NCI-H128 (cell line): ENCODE data around the gene DSCAM.

Experiments
- DNase-seq: peaks from one replicate; lab custom pipeline; 2025; ENCODE audit not compliant: unreplicated experiment; lab: John Stamatoyannopoulos, UW

Gene DSCAM

GRCh38 chr21:40556442-40556968 lies 290.5 kb downstream of the DSCAM start:
- no peak for DNase-seq

GRCh38 chr21:40555021-40555528 lies 291.9 kb downstream of the DSCAM start:
- DNase-seq: no peak

GRCh38 chr21:40553781-40554180 lies 293.2 kb downstream of the DSCAM start:
- no peak for DNase-seq

- no peak for DNase-seq
These were observed 298.9 kb downstream of the DSCAM start for GRCh38 chr21:40547906-40548513.

- no peak for DNase-seq
These were observed 300.3 kb downstream of the DSCAM start for GRCh38 chr21:40546647-40547046.

- DNase-seq: no peak
These were observed 306.7 kb downstream of the DSCAM start for GRCh38 chr21:40540216-40540615.

- DNase-seq: no peak
These were observed 312.1 kb downstream of the DSCAM start for GRCh38 chr21:40534886-40535285.

- no peak for DNase-seq
These were observed 315.4 kb downstream of the DSCAM start for GRCh38 chr21:40531431-40532110.

- DNase-seq: no peak
These were observed 315.9 kb downstream of the DSCAM start for GRCh38 chr21:40531016-40531415.

- DNase-seq: no peak
These were observed 329.3 kb downstream of the DSCAM start for GRCh38 chr21:40517646-40518045.

- no peak for DNase-seq
These were observed 330.6 kb downstream of the DSCAM start for GRCh38 chr21:40516335-40516734.

GRCh38 chr21:40512590-40512989 lies 334.4 kb downstream of the DSCAM start:
- no peak for DNase-seq

GRCh38 chr21:40507978-40508377 lies 339.0 kb downstream of the DSCAM start:
- DNase-seq: no peak

- no peak for DNase-seq
These were observed 341.3 kb downstream of the DSCAM start for GRCh38 chr21:40505681-40506080.

GRCh38 chr21:40505244-40505643 lies 341.7 kb downstream of the DSCAM start:
- no peak for DNase-seq

GRCh38 chr21:40504825-40505224 lies 342.1 kb downstream of the DSCAM start:
- DNase-seq: no peak

GRCh38 chr21:40496116-40496515 lies 350.8 kb downstream of the DSCAM start:
- DNase-seq: no peak

GRCh38 chr21:40490408-40490807 lies 356.6 kb downstream of the DSCAM start:
- DNase-seq: no peak

- DNase-seq: no peak
These were observed 358.0 kb downstream of the DSCAM start for GRCh38 chr21:40489001-40489400.

- no peak for DNase-seq
These were observed 365.2 kb downstream of the DSCAM start for GRCh38 chr21:40481764-40482163.

GRCh38 chr21:40474513-40474912 lies 372.4 kb downstream of the DSCAM start:
- no peak for DNase-seq

GRCh38 chr21:40472013-40472412 lies 374.9 kb downstream of the DSCAM start:
- DNase-seq: no peak
